GM19395 (cell line): ENCODE results near the gene WEE2.

ENCODE experiments used
- ATAC-seq: cut with Tn5 transposase; IDR thresholded peaks from one replicate; pipeline ENCODE4 v1.9.1; 2021; ENCODE audit warnings: mild to moderate bottlenecking, moderate library complexity; ENCODE audit not compliant: unreplicated experiment

The WEE2 gene

GRCh38 chr7:141708351-141708750 lies at the start of gene WEE2:
TSS of gene WEE2 (plus strand) at chr7:141708353. CDS start at chr7:141708759, 406 bp downstream.
- ATAC-seq: no peak

DNA sequence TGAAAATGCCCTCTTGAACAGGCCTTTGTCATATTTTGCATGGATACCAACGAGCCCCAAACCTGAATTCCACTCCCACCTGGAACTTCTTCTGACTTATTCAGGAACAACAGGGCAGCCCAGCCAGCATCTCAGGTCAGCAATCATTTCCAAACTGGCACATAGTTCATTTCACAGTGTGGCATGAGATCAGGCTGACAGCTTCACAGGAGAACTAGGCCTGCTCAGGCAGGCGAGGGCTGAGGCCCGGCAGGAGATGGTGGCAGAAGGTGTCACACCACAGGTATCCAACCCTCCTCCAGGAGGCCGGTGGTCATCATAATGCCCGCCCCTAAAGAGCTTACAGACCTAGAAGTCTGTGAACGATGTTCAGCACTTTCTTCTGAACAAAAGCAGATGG lies 48.7 kb upstream of the WEE2 start:
- no peak for ATAC-seq

DNA sequence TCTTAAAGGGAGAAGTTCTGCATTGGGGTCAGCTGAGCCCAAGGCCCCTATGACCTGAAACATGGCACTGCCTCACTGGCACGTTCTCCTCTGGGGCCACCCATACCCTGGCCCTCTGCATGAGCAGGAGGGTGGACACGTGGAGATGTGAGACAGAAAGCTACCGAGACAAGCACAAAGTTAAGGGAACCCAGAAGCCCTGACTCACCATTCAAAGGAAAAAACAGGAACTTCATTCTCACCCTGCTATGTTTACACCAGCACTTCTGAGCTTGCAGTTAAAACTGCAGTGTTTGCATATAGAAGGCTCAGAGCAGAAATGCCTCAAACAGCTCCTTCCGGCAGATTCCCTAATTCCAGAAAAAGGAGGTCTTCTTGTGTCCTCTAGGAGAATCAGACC lies 47.9 kb upstream of the WEE2 start:
- ATAC-seq: no peak

DNA sequence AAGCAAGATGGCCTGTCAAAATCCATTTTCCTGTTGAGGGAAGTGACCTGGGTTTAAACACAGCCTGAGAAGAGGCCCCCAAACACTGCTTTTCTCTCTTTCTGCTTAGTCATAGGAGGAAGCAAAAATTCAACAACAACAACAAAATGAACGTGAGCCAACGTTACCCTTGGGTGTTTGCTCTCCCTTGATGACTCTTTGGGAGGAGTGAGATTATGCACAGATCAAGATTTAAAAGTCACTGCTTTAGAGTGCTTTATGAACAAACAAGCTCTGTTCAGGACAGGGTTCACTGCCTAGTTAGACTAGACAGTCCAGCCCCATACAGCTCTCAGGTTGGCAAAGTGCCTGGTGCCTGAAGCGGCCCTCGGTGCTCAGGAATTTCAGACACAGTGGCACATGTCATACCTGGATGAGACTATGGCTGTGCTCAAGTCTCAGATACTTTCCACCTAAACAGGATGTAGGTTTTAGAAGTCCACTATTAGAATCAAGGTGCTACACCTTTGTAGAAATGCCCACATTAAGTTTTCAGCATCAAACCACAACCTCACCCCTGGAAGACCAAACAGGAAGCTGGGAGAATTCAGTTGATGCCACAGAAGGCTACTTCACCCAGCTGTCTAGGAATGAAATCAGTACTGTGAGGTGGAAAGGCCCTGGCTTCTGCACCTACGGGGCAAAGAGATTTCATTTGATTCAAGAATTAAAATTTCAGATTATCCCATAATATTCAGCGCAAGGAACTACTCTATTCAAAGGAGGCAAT lies 44.9 kb upstream of the WEE2 start:
- ATAC-seq: no peak

DNA sequence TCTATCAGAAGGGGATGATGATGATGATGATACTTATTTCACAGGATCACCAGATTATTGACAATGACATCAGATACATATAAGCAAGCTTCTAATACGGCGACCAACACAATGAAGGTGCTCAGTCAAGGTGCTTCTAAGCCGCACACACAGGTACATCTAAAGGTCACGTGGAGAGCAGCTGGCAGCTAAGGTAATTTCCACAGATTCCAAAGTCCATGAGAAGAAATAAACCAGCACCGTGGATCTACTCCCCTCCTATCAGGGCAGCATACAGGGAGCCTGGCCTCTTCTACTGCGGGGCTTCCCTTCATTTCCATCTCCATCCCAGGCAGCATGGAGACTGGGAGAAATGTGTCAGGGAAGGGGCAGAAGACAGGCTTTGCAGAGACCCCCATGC lies 43.7 kb upstream of the WEE2 start:
- no peak for ATAC-seq

DNA sequence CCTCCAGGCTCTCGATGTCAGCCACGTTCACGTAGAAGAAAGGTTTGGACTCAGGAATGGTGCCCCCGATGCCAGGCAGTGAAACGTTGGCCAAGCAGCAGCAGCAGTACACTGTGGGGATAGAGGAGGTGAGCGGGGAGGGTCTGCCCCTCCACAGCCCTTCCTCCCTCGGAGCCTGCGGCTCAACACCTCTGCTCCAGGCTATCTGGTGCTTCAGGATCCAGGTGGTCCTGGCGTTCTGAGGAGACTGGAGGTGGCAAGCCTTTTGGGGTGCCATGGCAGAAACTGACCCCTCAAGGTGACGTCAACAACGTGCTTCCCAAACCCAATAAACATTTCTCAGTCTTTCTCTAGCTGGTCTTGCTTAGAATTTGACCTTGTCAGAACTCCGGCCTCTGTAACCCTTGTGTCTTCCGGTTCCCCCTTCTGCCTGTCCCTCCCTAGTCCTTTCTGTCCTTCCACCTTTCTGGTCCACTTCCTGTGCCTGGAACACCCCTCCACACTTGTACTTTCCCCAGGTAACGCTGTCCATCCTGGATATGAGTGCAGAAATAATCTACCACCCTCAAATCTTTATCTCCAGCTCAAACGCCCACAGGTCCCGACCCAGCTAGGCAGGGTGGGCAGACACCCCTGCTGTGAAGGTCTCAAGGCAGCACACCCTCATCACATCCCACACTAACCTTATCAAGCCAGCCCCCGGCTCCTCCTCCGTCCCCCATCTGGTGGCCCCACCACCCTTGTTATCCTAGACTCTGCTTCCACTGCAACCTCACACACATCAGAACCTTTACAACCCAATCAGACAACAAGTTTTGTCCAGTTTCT lies 42.7 kb upstream of the WEE2 start:
- no peak for ATAC-seq

DNA sequence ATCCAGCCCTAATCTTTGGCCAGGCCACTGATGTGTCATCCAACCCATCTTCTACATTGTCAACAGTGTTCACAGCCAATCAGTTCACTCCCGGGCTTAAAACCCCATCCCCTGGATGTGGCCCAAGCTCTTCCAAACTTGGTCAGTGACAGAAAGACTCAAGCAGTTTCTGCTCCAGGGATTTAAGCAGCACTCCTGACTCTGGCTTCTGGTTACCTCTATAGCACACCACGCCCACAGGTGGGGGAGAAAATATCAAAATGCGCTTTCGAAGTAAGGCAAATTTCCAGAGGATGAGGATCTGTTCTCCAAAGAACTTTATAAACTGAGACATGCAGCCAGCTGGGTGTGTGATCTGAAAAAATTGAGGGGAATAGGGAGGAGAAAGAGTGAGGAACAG lies 42.1 kb upstream of the WEE2 start:
- no peak for ATAC-seq

GRCh38 chr7:141668853-141669252 lies 39.3 kb upstream of the WEE2 start:
- no peak for ATAC-seq

DNA sequence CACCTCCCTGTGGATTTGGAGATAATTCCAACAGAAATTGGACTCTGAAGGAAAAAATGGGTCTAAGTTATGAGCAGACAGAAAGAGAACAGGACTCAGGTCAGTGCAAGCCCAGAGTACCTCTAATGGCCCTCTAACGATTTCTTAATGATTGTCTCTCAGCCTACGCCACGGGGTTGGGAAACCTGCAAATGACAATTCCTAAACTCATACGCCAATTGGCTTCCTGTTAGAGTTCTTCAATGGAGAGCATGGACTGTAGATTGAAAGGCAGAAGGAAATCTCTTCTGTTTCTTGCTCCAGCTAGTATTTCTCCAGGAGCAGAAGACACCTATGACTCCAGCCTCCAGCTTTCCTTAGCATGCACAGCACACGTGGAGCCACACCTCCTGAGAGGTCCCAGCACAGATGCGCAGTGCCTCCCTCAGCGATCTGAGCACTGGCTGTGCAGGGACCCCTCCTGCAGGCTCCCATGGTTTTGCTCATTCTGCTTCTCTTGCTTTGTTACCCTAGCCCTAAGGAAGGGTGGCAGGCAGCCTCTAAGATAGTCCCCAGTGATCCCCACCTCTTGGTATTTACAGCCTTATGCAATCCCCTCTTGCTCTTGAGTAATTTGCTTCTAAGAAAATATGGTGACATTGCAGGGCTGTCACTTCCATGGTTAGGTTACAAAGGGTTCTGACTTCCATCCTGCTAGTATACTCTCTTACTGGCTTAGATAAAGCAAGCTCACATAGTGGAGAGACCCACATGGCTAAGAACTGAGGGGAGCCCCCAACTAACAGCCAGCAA lies 36.3 kb upstream of the WEE2 start:
- no peak for ATAC-seq

GRCh38 chr7:141673346-141673745 lies 34.8 kb upstream of the WEE2 start:
- no peak for ATAC-seq

- ATAC-seq: no peak
Measured at GRCh38 chr7:141674171-141674671, 33.9 kb upstream of the WEE2 start.

GRCh38 chr7:141674702-141675101 lies 33.5 kb upstream of the WEE2 start:
- ATAC-seq: no peak

GRCh38 chr7:141675436-141676215 lies 32.5 kb upstream of the WEE2 start:
- no peak for ATAC-seq

GRCh38 chr7:141676618-141677017 lies 31.5 kb upstream of the WEE2 start:
- ATAC-seq: no peak

- peak; percentile 70 for ATAC-seq
Measured at GRCh38 chr7:141679014-141679413, 29.1 kb upstream of the WEE2 start.

DNA sequence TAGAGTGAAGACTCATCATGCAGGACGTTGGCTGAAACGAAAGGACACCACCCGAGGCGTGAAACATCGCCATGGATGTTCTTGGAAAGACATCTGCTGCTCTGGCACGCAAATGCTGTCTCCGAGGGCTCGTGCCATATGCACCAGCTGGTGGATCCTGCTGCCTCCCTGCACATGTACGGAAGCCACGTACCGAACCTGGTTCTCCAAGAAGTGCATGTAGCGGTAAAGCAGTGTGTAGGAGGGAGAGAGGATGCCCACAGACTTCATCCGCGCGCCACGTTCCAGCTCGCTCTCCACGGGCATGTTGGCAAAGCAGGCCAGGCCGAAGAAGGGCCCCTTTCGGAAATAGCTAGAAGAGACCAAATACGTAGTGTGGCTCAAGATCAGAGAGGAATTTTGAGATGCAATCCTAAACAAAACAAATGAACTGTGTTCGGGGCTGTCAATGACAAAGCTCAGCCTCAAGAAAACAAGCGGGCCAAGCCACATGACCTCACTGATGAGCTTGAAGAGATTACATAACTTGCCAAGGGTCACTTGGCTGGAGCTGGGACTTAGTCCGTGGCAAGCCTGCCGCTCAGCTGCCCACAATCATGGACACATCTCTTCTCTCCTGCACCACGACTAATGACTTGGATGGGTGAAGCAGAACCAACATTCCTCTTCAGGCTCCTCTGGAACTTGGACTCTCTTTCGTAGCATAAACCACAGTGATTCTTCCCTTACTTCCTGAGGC lies 22.7 kb upstream of the WEE2 start:
- no peak for ATAC-seq

GRCh38 chr7:141686074-141686473 lies 22.1 kb upstream of the WEE2 start:
- ATAC-seq: no peak

DNA sequence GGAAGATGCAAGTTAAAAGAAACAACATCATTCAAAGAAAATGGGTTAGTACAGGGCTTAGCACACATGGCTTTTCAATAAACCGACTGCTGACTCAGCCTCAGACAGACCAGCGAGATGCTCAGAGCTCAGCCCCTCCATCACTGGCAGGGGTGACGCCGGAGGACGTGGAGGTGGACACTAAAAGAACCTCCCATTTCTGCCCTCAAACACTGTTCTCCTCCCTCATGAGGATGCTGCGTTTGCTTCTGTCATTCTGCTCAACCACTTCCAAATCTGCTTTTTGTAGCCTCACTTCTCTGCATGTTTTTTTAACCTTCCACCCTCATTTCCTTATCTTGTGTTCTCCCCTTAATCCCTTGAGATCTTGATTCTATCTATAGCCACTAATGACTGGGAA lies 21.5 kb upstream of the WEE2 start:
- ATAC-seq: no peak

GRCh38 chr7:141688043-141688442 lies 20.1 kb upstream of the WEE2 start:
- ATAC-seq: no peak
